Sigmoid colon (tissue), 7 donors: ENCODE measurements around the gene TMEM121B. TPM values are rescaled to one million over a fixed set of nuclear protein-coding genes. Genes with fewer than 3 reads are reported as not detected.
"Not testable (repeated sequence)": the region's sequence is repeated elsewhere in the genome, so short reads cannot be mapped to it uniquely, and the experiment has no call there.

ENCODE experiments used
- DNase-seq: peaks from one replicate; pipeline ENCODE4 v3.0.0-alpha.2; 2019
- H3K27ac ChIP-seq, 4 donors: fragments of 200-600 bp; sonication (generic); one replicate each; pipeline ENCODE4 v1.5.1; 2016 to 2019; ENCODE audit warnings: mild to moderate bottlenecking in 1 of 4
- H3K27me3 ChIP-seq, 3 donors: fragments of 200-600 bp; sonication (generic); one replicate each; pipeline ENCODE4 v1.5.1; 2019; ENCODE audit warnings: mild to moderate bottlenecking in 1 of 3
- H3K36me3 ChIP-seq, 4 donors: fragments of 200-600 bp; sonication (generic); one replicate each; pipeline ENCODE4 v1.5.1; 2016 to 2019
- H3K4me1 ChIP-seq, 4 donors: fragments of 200-600 bp; sonication (generic); one replicate each; pipeline ENCODE4 v1.5.1; 2017 to 2019
- H3K4me3 ChIP-seq, 4 donors: fragments of 200-600 bp; sonication (generic); one replicate each; pipeline ENCODE4 v1.5.1; 2017 to 2019; ENCODE audit warnings: mild to moderate bottlenecking in 2 of 4, moderate library complexity in 1 of 4
- H3K9me3 ChIP-seq, 4 donors: fragments of 200-600 bp in 3 of 4; sonication (generic) in 3 of 4; one replicate each; pipeline versions ENCODE4 v1.5.1 to v1.6.1; 2013 to 2019
- EP300 ChIP-seq, 4 donors: sonication (generic); formaldehyde crosslinking; IDR thresholded peaks; one replicate each; pipeline ENCODE4 v1.6.1; 2017; ENCODE audit warnings: antibody characterized with exemption in 4 of 4
- POLR2A ChIP-seq, 2 donors: fragments of 450-650 bp; IDR thresholded peaks; one replicate each; pipeline ENCODE4 v1.6.1; 2016; ENCODE audit warnings: antibody characterized with exemption in 2 of 2, mild to moderate bottlenecking in 2 of 2, moderate library complexity in 2 of 2
- POLR2AphosphoS5 ChIP-seq, 4 donors: sonication (generic); formaldehyde crosslinking; IDR thresholded peaks; one replicate each; pipeline ENCODE4 v1.6.1; 2017; ENCODE audit warnings: antibody characterized with exemption in 4 of 4
- WGBS, 2 donors: extraction: QIAGEN DNeasy Blood & Tissue Kit; methylation state at CpG; one replicate each; pipeline ENCODE4 v1.1.7; 2013; 5-methylcytosine and 5-hydroxymethylcytosine counted together
- intact Hi-C: fragments of 100-400 bp; cut with DNase I; formaldehyde crosslinking; loops from one replicate; pipeline ENCODE4 v1.15.1; 2023
- polyA plus RNA-seq, 3 donors: library from polyadenylated mRNA; stranded (reverse); fragments of 200-250 nt; gene quantifications; one replicate each; pipeline ENCODE4 v1.2.3, GENCODE V29; 2013
- total RNA-seq, 4 donors: library from RNA; depleted of rRNA; stranded (reverse); fragments of >200 nt; gene quantifications; one replicate each; pipeline ENCODE4 v1.1.0, GENCODE V29; 2016
- TF ChIP-seq, protein P1 (sequence below), 4 experiments: fragments of 450-650 bp in 3 of 4; fragments of 200-600 bp in 1 of 4; IDR thresholded peaks; one replicate each; pipeline ENCODE4 v1.5.1; 2016 to 2019; ENCODE audit warnings: antibody characterized with exemption in 4 of 4, mild to moderate bottlenecking in 3 of 4, moderate library complexity in 2 of 4
- donor health status: healthy with polysubstance abuse.
- donor health status: Bipolar disorder and iron deficiency.
- donor health status: healthy.

Gene TMEM121B
- total and polyA plus RNA-seq, 7 donors: 0.17 to 0.54 (median 0.43) TPM; not detected in 3

DNA sequence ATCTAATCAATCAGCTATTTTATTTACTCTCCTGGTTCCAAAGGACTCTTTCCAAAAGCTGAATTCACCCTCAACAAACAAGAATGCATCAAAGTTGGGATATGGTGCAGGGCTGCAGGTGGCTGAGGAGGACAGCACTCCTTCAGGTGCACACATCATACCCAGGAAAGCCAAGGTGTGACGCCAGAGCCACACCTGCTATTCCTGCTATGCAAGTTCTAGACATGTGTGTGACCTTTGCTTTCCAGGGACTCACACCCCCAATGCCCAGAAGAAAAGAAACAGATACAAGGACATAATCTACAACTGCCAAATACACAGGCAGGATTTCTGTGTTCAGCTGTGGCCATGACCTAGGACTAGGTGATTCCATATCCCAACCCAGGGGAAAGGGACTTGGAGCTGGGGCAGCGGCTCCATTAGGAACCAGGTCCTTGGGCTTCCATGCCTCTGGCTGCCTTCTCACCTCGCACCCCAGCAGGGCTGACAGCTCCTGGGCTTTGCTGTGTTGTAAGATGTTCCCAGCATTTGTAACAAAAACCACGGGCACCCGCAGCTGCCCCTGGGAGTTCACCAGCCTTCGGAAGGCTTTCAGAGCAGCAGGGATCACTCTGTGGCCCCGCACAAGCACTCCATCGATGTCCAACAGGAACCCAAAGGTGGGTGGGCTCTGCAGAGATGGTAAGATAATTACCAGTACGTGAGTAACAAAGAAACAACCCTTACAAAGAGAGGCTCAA lies 28.1 kb upstream of the TMEM121B start:
- no peaks in the 10 kb centered on the region for H3K27me3 ChIP-seq
- intact Hi-C loops: no loop called here
- WGBS, 2 donors: 58 to 86% methylated on average over 9 of the region's 9 CpGs
- DNase-seq: peak; percentile 32
- peaks cover 0 to 33% (median 9%) of the 10 kb centered on the region in 4 donors for H3K36me3 ChIP-seq
- no peaks in the 10 kb centered on the region for H3K4me1 ChIP-seq
- no peak for TF ChIP-seq POLR2AphosphoS5 (IDR thresholded peaks at IDR 0.05)
- TF ChIP-seq POLR2A (IDR thresholded peaks at IDR 0.05): no peak
- no peak for TF ChIP-seq EP300 (IDR thresholded peaks at IDR 0.05)
- no peak overlapping the region for H3K27ac ChIP-seq
- no peak overlapping the region for H3K4me3 ChIP-seq
- H3K9me3 ChIP-seq: no peaks in the 10 kb centered on the region

DNA sequence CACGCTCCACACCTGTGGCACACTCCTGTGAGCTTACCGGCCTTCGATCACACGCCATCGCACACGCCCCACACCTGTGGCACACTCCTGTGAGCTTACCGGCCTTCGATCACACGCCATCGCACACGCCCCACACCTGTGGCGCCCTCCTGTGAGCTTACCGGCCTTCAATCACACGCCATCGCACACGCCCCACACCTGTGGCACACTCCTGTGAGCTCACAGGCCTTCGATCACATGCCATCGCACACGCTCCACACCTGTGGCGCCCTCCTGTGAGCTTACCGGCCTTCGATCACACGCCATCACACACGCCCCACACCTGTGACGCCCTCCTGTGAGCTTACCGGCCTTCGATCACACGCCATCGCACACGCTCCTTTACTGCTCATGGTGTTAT lies 26.3 kb upstream of the TMEM121B start:
- H3K27me3 ChIP-seq, H3K9me3 ChIP-seq, intact Hi-C loops, H3K4me3 ChIP-seq, DNase-seq, H3K27ac ChIP-seq, H3K4me1 ChIP-seq: not testable (repeated sequence)
- peaks cover 7 to 50% (median 18%) of the 10 kb centered on the region in 4 donors for H3K36me3 ChIP-seq
- 97 to 98% methylated on average over 30 of the region's 30 CpGs for WGBS, 2 donors

DNA sequence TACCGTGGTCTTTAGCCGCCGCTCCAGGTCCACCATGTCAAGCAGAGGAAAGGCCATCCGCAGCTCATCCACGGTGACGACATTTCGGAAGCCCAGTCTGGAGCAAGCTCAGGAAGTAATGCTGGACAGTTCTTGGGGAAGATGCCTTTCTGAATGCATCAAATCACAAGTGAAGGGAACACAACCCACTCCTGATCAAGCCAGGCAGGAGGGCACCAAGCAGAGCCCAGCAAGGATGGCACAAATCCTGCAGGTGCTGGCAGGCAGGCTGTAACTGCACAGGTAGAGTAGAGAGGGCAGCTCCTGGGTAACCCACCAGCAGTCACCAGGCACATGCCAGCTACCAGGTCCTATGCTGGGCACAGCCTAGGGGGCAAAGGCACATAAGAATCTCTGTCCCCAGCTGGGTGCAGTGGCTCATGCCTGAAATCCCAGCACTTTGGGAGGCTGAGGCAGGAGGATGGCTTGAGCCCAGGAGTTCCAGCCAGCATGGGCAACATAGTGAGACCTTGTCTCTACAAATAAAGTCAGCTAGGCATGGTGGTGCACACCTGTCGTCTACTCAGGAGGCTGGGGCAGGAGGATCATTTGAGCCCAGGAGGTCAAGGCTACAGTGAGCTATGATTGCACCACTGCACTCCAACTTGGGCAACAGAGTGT lies 24.0 kb upstream of the TMEM121B start:
- Histone ChIP-seq H3K27ac (no peak overlapping the region), H3K4me1 (no peaks in the 10 kb centered on the region), H3K4me3 (no peak overlapping the region), H3K27me3 (no peaks in the 10 kb centered on the region), H3K9me3 (no peaks in the 10 kb centered on the region), H3K36me3 (peaks cover 7 to 73% (median 32%) of the 10 kb centered on the region in 4 donors)
- DNase-seq: no peak
- TF ChIP-seq POLR2AphosphoS5 (IDR thresholded peaks at IDR 0.05): no peak
- intact Hi-C loops: no loop called here
- 86 to 95% methylated on average over 8 of the region's 8 CpGs for WGBS, 2 donors

DNA sequence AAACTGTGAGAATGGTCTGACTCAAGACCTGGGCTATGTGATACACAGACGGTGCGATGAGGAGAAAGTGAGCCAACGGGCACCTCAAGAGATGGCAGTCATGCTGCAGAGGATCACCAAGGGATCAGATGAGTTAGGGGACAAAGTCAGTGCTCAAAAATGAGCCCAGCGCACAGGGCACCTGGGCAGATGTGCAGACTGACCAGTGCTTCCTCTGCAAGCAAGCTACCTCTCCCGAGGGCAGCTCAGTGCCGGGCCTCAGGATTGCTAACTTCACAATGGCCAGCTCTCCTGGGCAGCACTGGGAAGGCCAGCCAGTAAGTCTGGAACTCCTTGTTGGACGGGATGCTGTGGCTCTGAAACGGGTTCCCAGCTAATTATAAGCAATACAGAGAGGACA lies 22.7 kb upstream of the TMEM121B start:
- Histone ChIP-seq H3K36me3 (peaks cover 2 to 80% (median 32%) of the 10 kb centered on the region in 4 donors), H3K9me3 (no peaks in the 10 kb centered on the region), H3K27ac (no peak overlapping the region), H3K4me3 (no peak overlapping the region), H3K4me1 (no peaks in the 10 kb centered on the region), H3K27me3 (no peaks in the 10 kb centered on the region)
- DNase-seq: no peak
- TF ChIP-seq, protein P1, sequence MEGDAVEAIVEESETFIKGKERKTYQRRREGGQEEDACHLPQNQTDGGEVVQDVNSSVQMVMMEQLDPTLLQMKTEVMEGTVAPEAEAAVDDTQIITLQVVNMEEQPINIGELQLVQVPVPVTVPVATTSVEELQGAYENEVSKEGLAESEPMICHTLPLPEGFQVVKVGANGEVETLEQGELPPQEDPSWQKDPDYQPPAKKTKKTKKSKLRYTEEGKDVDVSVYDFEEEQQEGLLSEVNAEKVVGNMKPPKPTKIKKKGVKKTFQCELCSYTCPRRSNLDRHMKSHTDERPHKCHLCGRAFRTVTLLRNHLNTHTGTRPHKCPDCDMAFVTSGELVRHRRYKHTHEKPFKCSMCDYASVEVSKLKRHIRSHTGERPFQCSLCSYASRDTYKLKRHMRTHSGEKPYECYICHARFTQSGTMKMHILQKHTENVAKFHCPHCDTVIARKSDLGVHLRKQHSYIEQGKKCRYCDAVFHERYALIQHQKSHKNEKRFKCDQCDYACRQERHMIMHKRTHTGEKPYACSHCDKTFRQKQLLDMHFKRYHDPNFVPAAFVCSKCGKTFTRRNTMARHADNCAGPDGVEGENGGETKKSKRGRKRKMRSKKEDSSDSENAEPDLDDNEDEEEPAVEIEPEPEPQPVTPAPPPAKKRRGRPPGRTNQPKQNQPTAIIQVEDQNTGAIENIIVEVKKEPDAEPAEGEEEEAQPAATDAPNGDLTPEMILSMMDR (IDR thresholded peaks at IDR 0.05): no peak
- no peak for TF ChIP-seq EP300 (IDR thresholded peaks at IDR 0.05)
- no peak for TF ChIP-seq POLR2A (IDR thresholded peaks at IDR 0.05)
- TF ChIP-seq POLR2AphosphoS5 (IDR thresholded peaks at IDR 0.05): no peak
- intact Hi-C loops: no loop called here
- 90 to 93% methylated on average over 8 of the region's 8 CpGs for WGBS, 2 donors

DNA sequence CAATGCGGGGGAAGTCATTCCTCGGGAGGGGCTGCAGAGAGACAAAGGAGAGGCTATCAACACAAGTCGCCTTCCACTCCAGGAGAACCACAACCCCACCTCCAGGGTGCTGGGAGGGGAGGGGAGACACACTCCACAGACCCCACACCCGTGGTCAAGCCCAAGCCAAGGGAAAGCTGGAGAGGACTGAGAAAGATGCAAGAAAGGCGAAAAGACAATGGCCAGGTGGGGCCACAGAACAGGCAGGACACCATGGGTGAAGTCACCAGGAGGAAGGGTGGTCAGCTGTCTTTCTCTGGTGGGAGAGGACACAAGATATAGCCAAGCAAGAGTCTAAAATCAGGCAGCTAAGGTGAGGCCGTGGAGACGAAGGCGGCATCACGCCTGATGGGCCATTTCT lies 21.9 kb upstream of the TMEM121B start:
- Histone ChIP-seq H3K4me3 (no peak overlapping the region), H3K4me1 (no peaks in the 10 kb centered on the region), H3K27ac (no peak overlapping the region), H3K27me3 (no peaks in the 10 kb centered on the region), H3K9me3 (no peaks in the 10 kb centered on the region), H3K36me3 (peaks cover 6 to 81% (median 37%) of the 10 kb centered on the region in 4 donors)
- DNase-seq: peak; percentile 46
- intact Hi-C loops: no loop called here
- TF ChIP-seq, protein P1 (IDR thresholded peaks at IDR 0.05): no peak
- TF ChIP-seq POLR2AphosphoS5 (IDR thresholded peaks at IDR 0.05): no peak
- no peak for TF ChIP-seq EP300 (IDR thresholded peaks at IDR 0.05)
- TF ChIP-seq POLR2A (IDR thresholded peaks at IDR 0.05): no peak
- 93 to 95% methylated on average over 9 of the region's 9 CpGs for WGBS, 2 donors
